ENCODE measurements around the gene SLC26A4.

Gene SLC26A4

DNA sequence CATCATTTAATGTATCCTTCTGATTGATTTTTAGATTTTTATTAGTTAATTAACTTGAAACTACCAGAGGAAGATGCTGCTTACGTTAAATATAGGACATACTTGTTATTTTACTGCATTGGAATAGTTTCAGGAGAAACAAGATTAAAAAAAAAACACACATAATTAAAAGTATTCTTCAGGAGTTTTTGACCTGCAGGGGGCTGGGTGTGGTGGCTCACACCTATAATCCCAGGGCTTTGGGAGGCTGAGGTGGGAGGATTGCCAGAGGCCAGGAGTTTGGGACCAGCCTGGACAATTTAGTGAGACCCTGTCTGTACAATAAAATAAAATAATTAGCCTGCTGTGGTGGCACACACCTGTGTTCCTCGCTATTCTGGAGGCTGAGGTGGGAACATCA is 94.0 kb downstream of the SLC26A4 start:
- no peak for DNase-seq

GRCh38 chr7:107758667-107759066 is 98.0 kb downstream of the SLC26A4 start:
- DNase-seq = no peak

DNA sequence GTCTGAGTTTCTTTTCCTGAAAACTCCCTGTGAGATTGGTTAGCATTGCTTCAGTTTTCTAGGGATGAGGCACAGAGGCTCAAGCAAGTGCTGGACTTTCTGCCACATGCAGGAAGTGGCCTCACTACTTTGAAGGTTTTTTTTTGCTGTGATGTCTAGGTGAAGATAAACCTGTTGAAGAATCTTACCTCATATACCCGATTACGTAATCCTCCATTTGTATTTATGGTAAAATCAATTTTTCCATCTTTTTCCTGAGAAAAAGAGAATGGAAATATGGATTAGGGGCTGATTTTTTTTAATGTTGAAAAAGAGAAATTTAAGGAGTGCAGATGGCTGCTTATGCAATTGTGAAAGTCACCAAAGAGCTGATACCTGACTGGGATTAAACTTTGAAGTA is 106.8 kb downstream of the SLC26A4 start:
- DNase-seq = no peak
